A549 (cell line): ENCODE measurements around the gene GPLD1.
"Not testable (repeated sequence)": the region's sequence is repeated elsewhere in the genome, so short reads cannot be mapped to it uniquely, and the experiment has no call there.

Source experiments
- BHLHE40 ChIP-seq: IDR thresholded peaks from 2 replicates; pipeline ENCODE4 v1.6.1; 2012; ENCODE audit warnings: low read depth, low read length, inconsistent platforms
- CEBPB ChIP-seq, 2 experiments: fragments of >200 bp in 1 of 2; sonication (Bioruptor Twin) in 1 of 2; formaldehyde crosslinking in 1 of 2; IDR thresholded peaks; 2 replicates each; pipeline ENCODE4 v1.6.1; 2012 to 2016
- CTCF ChIP-seq: fragments of >200 bp; sonication (Bioruptor Twin); formaldehyde crosslinking; IDR thresholded peaks from 3 replicates; pipeline ENCODE4 v1.5.1; 2016
- E2F6 ChIP-seq: IDR thresholded peaks from 2 replicates; pipeline ENCODE4 v1.6.1; 2012; ENCODE audit warnings: low read depth, borderline replicate concordance
- EP300 ChIP-seq, 2 experiments: fragments of >200 bp; sonication (Bioruptor Twin); formaldehyde crosslinking; IDR thresholded peaks; 2 replicates in 1 of 2; 3 replicates in 1 of 2; pipeline ENCODE4 v1.6.1; 2016 to 2017
- ESRRA ChIP-seq: fragments of 150-350 bp; IDR thresholded peaks from 2 replicates; pipeline ENCODE4 v1.6.1; 2014; ENCODE audit warnings: mild to moderate bottlenecking, low read length, borderline replicate concordance
- HDAC2 ChIP-seq: fragments of 200-600 bp; sonication (generic); IDR thresholded peaks from 2 replicates; pipeline ENCODE4 v1.6.1; 2016
- JUNB ChIP-seq: fragments of >200 bp; sonication (Bioruptor Twin); formaldehyde crosslinking; IDR thresholded peaks from 2 replicates; pipeline ENCODE4 v1.6.1; 2016
- KDM1A ChIP-seq: fragments of 200-600 bp; sonication (generic); IDR thresholded peaks from 2 replicates; pipeline ENCODE4 v1.6.1; 2016; ENCODE audit warnings: low read depth, mild to moderate bottlenecking
- MAFK ChIP-seq: fragments of 450-650 bp; IDR thresholded peaks from 2 replicates; pipeline ENCODE4 v1.6.1; 2014; ENCODE audit not compliant: partially characterized antibody
- POLR2A ChIP-seq: IDR thresholded peaks from 2 replicates; pipeline ENCODE4 v1.6.1; 2012; ENCODE audit warnings: mild to moderate bottlenecking, low read length
- RAD21 ChIP-seq, 2 experiments: fragments of >200 bp in 1 of 2; sonication (Bioruptor Twin) in 1 of 2; formaldehyde crosslinking in 1 of 2; IDR thresholded peaks in 1 of 2; conservative IDR thresholded peaks in 1 of 2; 2 replicates in 1 of 2; 3 replicates in 1 of 2; pipeline ENCODE4 v1.6.1; 2012 to 2018; ENCODE audit warnings: inconsistent platforms in 1 of 2
- RFX5 ChIP-seq: fragments of 450-650 bp; IDR thresholded peaks from 2 replicates; pipeline ENCODE4 v1.7.1; 2014; ENCODE audit warnings: antibody characterized with exemption, mild to moderate bottlenecking, moderate library complexity
- TP53 ChIP-seq: fragments of 250-450 bp; sonication (Bioruptor Pico); IDR thresholded peaks from 2 replicates; pipeline ENCODE4 v1.5.0; 2021; ENCODE audit warnings: mild to moderate bottlenecking, moderate library complexity

GRCh38 chr6:24384369-24385130 lies 104.8 kb downstream of the GPLD1 start:
- not testable (repeated sequence) for TF ChIP-seq CTCF; POLR2A; RFX5; RAD21 (conservative IDR thresholded peaks at IDR 0.05 in 1 of 2, IDR thresholded peaks at IDR 0.05 in 1 of 2); JUNB; HDAC2; KDM1A; EP300 (IDR thresholded peaks at IDR 0.05); ESRRA; TP53 (CRISPR knock-in tag); CEBPB (IDR thresholded peaks at IDR 0.05); BHLHE40; MAFK; E2F6
